ENCODE data around the gene MACROD2.
"Not testable (repeated sequence)": the region's sequence is repeated elsewhere in the genome, so short reads cannot be mapped to it uniquely, and the experiment has no call there.

The MACROD2 gene

DNA sequence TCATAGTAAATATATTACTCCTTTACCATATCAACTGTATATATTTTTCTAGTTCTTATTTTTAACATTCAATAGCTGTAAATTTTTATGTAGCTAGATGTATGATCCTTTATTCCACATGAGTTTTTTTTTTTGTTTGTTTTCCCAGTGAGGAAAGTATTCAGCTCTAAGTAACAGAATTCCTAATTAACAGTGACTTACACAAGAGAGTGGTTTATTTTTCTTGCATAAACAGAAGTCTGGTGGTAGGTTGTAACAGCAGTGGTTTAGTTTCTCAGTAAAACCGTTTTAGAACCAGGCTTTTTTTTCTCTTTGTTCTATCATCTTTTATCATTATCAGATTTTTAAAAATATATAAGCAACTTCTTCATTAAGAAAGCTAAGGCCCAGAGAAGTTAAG lies 459.0 kb downstream of the MACROD2 start:
- no peak overlapping the region for H3K27ac ChIP-seq
- no peaks in the 10 kb centered on the region for H3K4me1 ChIP-seq (ENCODE audit: control insufficient read depth in 1 of 2, insufficient read depth in 1 of 2, low read depth in 1 of 2, low read length in 1 of 2)
- H3K27me3 ChIP-seq: no peaks in the 10 kb centered on the region
- no peak overlapping the region for H3K4me3 ChIP-seq (ENCODE audit: low read depth in 1 of 2, low read length in 1 of 2)
- H3K9me3 ChIP-seq: no peaks in the 10 kb centered on the region
- TF ChIP-seq, protein P1, sequence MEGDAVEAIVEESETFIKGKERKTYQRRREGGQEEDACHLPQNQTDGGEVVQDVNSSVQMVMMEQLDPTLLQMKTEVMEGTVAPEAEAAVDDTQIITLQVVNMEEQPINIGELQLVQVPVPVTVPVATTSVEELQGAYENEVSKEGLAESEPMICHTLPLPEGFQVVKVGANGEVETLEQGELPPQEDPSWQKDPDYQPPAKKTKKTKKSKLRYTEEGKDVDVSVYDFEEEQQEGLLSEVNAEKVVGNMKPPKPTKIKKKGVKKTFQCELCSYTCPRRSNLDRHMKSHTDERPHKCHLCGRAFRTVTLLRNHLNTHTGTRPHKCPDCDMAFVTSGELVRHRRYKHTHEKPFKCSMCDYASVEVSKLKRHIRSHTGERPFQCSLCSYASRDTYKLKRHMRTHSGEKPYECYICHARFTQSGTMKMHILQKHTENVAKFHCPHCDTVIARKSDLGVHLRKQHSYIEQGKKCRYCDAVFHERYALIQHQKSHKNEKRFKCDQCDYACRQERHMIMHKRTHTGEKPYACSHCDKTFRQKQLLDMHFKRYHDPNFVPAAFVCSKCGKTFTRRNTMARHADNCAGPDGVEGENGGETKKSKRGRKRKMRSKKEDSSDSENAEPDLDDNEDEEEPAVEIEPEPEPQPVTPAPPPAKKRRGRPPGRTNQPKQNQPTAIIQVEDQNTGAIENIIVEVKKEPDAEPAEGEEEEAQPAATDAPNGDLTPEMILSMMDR (IDR thresholded peaks at IDR 0.05): no peak
- H3K36me3 ChIP-seq: no peaks in the 10 kb centered on the region

DNA sequence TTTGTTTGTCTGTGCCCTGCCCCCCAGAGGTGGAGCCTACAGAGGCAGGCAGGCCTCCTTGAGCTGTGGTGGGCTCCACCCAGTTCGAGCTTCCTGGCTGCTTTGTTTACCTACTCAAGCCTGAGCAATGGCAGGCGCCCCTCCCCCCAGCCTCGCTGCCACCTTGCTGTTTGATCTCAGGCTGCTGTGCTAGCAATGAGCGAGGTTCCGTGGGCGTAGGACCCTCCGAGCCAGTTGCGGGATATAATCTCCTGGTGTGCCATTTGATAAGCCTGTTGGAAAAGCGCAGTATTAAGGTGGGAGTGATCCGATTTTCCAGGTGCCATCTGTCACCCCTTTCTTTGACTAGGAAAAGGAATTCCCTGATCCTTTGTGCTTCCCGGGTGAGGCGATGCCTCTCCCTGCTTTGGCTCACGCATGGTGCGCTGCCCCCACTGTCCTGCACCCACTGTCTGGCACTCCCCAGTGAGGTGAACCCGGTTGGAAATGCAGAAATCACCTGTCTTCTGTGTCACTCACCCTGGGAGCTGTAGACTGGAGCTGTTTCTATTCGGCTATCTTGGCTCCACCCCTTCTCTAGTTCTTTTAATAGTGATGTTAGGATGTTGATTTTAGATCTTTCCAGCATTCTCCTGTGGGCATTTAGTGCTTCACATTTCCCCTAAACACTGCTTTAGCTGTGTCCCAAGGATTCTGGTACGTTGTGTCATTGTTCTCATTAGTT lies 471.9 kb downstream of the MACROD2 start:
- not testable (repeated sequence) for H3K27ac ChIP-seq; H3K4me3 ChIP-seq (ENCODE audit: low read depth in 1 of 2, low read length in 1 of 2); H3K27me3 ChIP-seq

DNA sequence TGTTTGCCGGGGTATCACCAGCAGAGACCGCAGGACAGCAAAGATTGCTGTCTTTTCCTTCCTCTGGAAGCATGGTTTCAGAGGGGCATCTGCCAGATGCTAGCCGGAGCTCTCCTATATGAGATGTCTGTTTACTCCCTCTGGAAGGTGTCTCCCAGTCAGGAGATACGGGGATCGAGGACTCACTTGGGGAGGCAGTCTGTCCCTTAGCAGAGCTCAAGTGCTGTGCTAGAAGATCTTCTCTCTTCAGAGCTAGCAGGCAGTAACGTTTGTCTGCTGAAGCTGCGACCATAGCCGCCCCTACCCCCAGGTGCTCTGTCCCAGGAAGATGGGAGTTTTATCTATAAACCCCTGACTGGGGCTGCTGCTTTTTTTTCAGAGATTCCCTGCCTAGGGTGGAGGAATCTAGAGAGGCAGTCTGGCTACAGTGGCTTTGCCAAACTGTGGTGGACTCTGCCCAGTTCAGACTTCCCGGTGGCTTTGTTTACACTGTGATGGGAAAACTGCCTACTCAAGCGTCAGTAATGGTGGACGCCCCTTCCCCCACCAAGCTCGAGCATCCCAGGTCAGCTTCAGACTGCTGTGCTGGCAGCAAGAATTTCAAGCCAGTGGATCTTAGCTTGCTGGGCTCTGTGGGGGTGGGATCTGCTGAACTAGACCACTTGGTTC lies 475.0 kb downstream of the MACROD2 start:
- Histone ChIP-seq H3K36me3 (no peaks in the 10 kb centered on the region), H3K27ac (no peak overlapping the region), H3K4me3 (ENCODE audit: low read depth in 1 of 2, low read length in 1 of 2) (no peak overlapping the region), H3K9me3 (no peaks in the 10 kb centered on the region), H3K4me1 (ENCODE audit: control insufficient read depth in 1 of 2, insufficient read depth in 1 of 2, low read depth in 1 of 2, low read length in 1 of 2) (no peaks in the 10 kb centered on the region), H3K27me3 (no peaks in the 10 kb centered on the region)
- TF ChIP-seq, protein P1 (IDR thresholded peaks at IDR 0.05): no peak

More for the DNA sequence above, 471.9 kb downstream of the MACROD2 start:
- H3K4me1 ChIP-seq (ENCODE audit: control insufficient read depth in 1 of 2, insufficient read depth in 1 of 2, low read depth in 1 of 2, low read length in 1 of 2); H3K9me3 ChIP-seq; H3K36me3 ChIP-seq: not testable (repeated sequence)

DNA sequence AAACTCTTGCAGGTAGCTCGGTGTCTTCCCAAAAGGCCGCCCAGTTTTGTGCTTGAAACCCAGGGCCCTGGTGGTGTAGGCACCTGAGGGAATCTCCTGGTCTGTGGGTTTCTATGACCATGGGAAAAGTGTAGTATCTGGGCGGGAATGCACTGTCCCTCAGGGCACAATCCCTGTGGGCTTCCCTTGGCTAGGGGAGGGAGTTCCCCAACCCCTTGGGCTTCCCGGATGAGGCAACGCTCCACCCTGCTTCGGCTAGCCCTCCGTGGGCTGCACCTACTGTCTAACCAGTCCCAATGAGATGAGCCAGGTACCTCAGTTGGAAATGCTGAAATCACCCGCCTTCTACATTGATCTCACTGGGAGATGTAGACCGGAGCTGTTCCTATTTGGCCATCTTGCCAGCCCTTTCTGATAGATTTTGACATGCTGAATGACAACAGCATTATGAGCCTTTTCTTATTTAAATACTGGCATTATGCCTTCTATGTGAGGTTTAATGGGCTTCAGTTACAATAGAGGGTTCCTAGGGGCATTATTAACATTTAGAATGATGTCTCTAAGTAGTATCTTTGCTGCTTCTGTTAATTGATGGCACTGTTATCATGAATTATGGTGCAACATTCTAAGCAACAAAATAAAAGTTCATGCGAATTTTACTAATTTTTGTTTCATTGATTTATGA lies 475.8 kb downstream of the MACROD2 start:
- H3K4me1 ChIP-seq (ENCODE audit: control insufficient read depth in 1 of 2, insufficient read depth in 1 of 2, low read depth in 1 of 2, low read length in 1 of 2): no peaks in the 10 kb centered on the region
- no peaks in the 10 kb centered on the region for H3K9me3 ChIP-seq
- TF ChIP-seq, protein P1 (IDR thresholded peaks at IDR 0.05): no peak

GRCh38 chr20:14477125-14477524 lies 481.8 kb downstream of the MACROD2 start:
- H3K36me3 ChIP-seq: no peaks in the 10 kb centered on the region
- H3K4me3 ChIP-seq (ENCODE audit: low read depth in 1 of 2, low read length in 1 of 2): no peak overlapping the region
- H3K4me1 ChIP-seq (ENCODE audit: control insufficient read depth in 1 of 2, insufficient read depth in 1 of 2, low read depth in 1 of 2, low read length in 1 of 2): no peaks in the 10 kb centered on the region
- TF ChIP-seq, protein P1 (IDR thresholded peaks at IDR 0.05): no peak
- no peaks in the 10 kb centered on the region for H3K9me3 ChIP-seq
- H3K27ac ChIP-seq: no peak overlapping the region
- H3K27me3 ChIP-seq: no peaks in the 10 kb centered on the region

More for the DNA sequence above, 475.8 kb downstream of the MACROD2 start:
- no peaks in the 10 kb centered on the region for H3K36me3 ChIP-seq
- H3K27ac ChIP-seq: no peak overlapping the region
- no peaks in the 10 kb centered on the region for H3K27me3 ChIP-seq
- H3K4me3 ChIP-seq (ENCODE audit: low read depth in 1 of 2, low read length in 1 of 2): no peak overlapping the region

- H3K36me3 ChIP-seq: no peaks in the 10 kb centered on the region
- no peaks in the 10 kb centered on the region for H3K9me3 ChIP-seq
- H3K27ac ChIP-seq: no peak overlapping the region
- H3K27me3 ChIP-seq: no peaks in the 10 kb centered on the region
- no peak overlapping the region for H3K4me3 ChIP-seq (ENCODE audit: low read depth in 1 of 2, low read length in 1 of 2)
- no peaks in the 10 kb centered on the region for H3K4me1 ChIP-seq (ENCODE audit: control insufficient read depth in 1 of 2, insufficient read depth in 1 of 2, low read depth in 1 of 2, low read length in 1 of 2)
- TF ChIP-seq, protein P1 (IDR thresholded peaks at IDR 0.05): no peak
These were observed 482.8 kb downstream of the MACROD2 start for GRCh38 chr20:14478126-14478525.
